ENCODE measurements around the gene PAOX.

The PAOX gene

GRCh38 chr10:133336118-133336576 is 42.9 kb upstream of the PAOX start:
- no peak for TF ChIP-seq EGR1 (IDR thresholded peaks at IDR 0.05)
- TF ChIP-seq ZBTB7A (IDR thresholded peaks at IDR 0.05; ENCODE audit: low read depth): peak; percentile 95

GRCh38 chr10:133336577-133337369 is 42.3 kb upstream of the PAOX start, which contains the start of gene CALY:
TSS of gene CALY (minus strand) at chr10:133336896. CDS start at chr10:133328989, 7,907 bp downstream.
- no peak for TF ChIP-seq YY1 (IDR thresholded peaks at IDR 0.05; ENCODE audit: low read depth)
- no peak for TF ChIP-seq TAF1 (IDR thresholded peaks at IDR 0.05; ENCODE audit: low read depth)
- no peak for TF ChIP-seq REST (IDR thresholded peaks at IDR 0.05; ENCODE audit: low read depth)
- no peak for TF ChIP-seq NFIC (IDR thresholded peaks at IDR 0.05)
- no peak for TF ChIP-seq TCF12 (IDR thresholded peaks at IDR 0.05; ENCODE audit: low read depth)
- no peak for TF ChIP-seq CEBPB (IDR thresholded peaks at IDR 0.05)
- TF ChIP-seq FOXM1 (IDR thresholded peaks at IDR 0.05; ENCODE audit: borderline replicate concordance, low read depth): no peak
- no peak for TF ChIP-seq MAX (IDR thresholded peaks at IDR 0.05)
- TF ChIP-seq ZBTB7A (IDR thresholded peaks at IDR 0.05; ENCODE audit: low read depth): no peak
- TF ChIP-seq CREB1 (IDR thresholded peaks at IDR 0.05; ENCODE audit: low read depth): no peak
- no peak for TF ChIP-seq RAD21 (IDR thresholded peaks at IDR 0.05; ENCODE audit: low read depth)
- TF ChIP-seq USF1 (IDR thresholded peaks at IDR 0.05): no peak
- TF ChIP-seq EP300 (IDR thresholded peaks at IDR 0.05; ENCODE audit: borderline replicate concordance): no peak

GRCh38 chr10:133337370-133337725 is 41.7 kb upstream of the PAOX start:
- TF ChIP-seq TAF1 (IDR thresholded peaks at IDR 0.05; ENCODE audit: low read depth) (no peak), YY1 (IDR thresholded peaks at IDR 0.05; ENCODE audit: low read depth) (no peak), REST (IDR thresholded peaks at IDR 0.05; ENCODE audit: low read depth) (no peak), NFIC (IDR thresholded peaks at IDR 0.05) (no peak), CEBPB (IDR thresholded peaks at IDR 0.05) (no peak), MAX (IDR thresholded peaks at IDR 0.05) (no peak), USF1 (IDR thresholded peaks at IDR 0.05) (no peak), CREB1 (IDR thresholded peaks at IDR 0.05; ENCODE audit: low read depth) (no peak), ZBTB7A (IDR thresholded peaks at IDR 0.05; ENCODE audit: low read depth) (no peak)

GRCh38 chr10:133338080-133339071 is 40.7 kb upstream of the PAOX start:
- no peak for TF ChIP-seq EGR1 (IDR thresholded peaks at IDR 0.05)
- no peak for TF ChIP-seq FOXM1 (IDR thresholded peaks at IDR 0.05; ENCODE audit: borderline replicate concordance, low read depth)
- TF ChIP-seq ZBTB7A (IDR thresholded peaks at IDR 0.05; ENCODE audit: low read depth): no peak
- TF ChIP-seq RAD21 (IDR thresholded peaks at IDR 0.05; ENCODE audit: low read depth): no peak
- no peak for TF ChIP-seq TEAD4 (IDR thresholded peaks at IDR 0.05)
- TF ChIP-seq YY1 (IDR thresholded peaks at IDR 0.05; ENCODE audit: low read depth): no peak
- no peak for TF ChIP-seq CEBPB (IDR thresholded peaks at IDR 0.05)
- no peak for TF ChIP-seq NFIC (IDR thresholded peaks at IDR 0.05)
- TF ChIP-seq CREB1 (IDR thresholded peaks at IDR 0.05; ENCODE audit: low read depth): no peak
- no peak for TF ChIP-seq TAF1 (IDR thresholded peaks at IDR 0.05; ENCODE audit: low read depth)
- no peak for TF ChIP-seq EP300 (IDR thresholded peaks at IDR 0.05; ENCODE audit: borderline replicate concordance)

- TF ChIP-seq EP300 (IDR thresholded peaks at IDR 0.05; ENCODE audit: borderline replicate concordance): no peak
- no peak for TF ChIP-seq TAF1 (IDR thresholded peaks at IDR 0.05; ENCODE audit: low read depth)
- no peak for TF ChIP-seq RAD21 (IDR thresholded peaks at IDR 0.05; ENCODE audit: low read depth)
- no peak for TF ChIP-seq REST (IDR thresholded peaks at IDR 0.05; ENCODE audit: low read depth)
- TF ChIP-seq NFIC (IDR thresholded peaks at IDR 0.05): no peak
- no peak for TF ChIP-seq MAX (IDR thresholded peaks at IDR 0.05)
Measured at GRCh38 chr10:133339708-133340380, 39.2 kb upstream of the PAOX start.

Data from Ishikawa (cell line).